Brain microvascular endothelial cell (primary cell): ENCODE data around the gene TCL1B.

ENCODE experiments used
- DNase-seq: peaks from one replicate; pipeline ENCODE4 v3.0.0-alpha.2; 2020
- H3K27ac ChIP-seq: fragments of 250-450 bp; sonication (Bioruptor Pico); 2 replicates; pipeline ENCODE4 v1.5.1; 2020; ENCODE audit warnings: mild to moderate bottlenecking, moderate library complexity
- H3K27me3 ChIP-seq: fragments of 250-450 bp; sonication (Bioruptor Pico); replicated peaks from 2 replicates; pipeline ENCODE4 v1.5.1; 2020; ENCODE audit warnings: mild to moderate bottlenecking
- H3K36me3 ChIP-seq: fragments of 250-450 bp; sonication (Bioruptor Pico); replicated peaks from 2 replicates; pipeline ENCODE4 v1.5.1; 2020; ENCODE audit warnings: mild to moderate bottlenecking
- H3K4me3 ChIP-seq: 2 replicates; pipeline ENCODE4 v1.5.1; 2011; ENCODE audit warnings: low read depth, mild to moderate bottlenecking, control low read depth, low read length, moderate library complexity
- CTCF ChIP-seq: IDR thresholded peaks from 2 replicates; pipeline ENCODE4 v1.5.1; 2011; ENCODE audit warnings: low read depth, mild to moderate bottlenecking, moderate library complexity, low read length, control low read depth, inconsistent platforms; ENCODE audit errors: missing control alignments
- in situ Hi-C: cut with HindIII; loops from 2 replicates; pipeline ENCODE4 v1.10.0; 2017; ENCODE audit warnings: low sequenced_read_pairs, low pct_ligation_motif_present

The TCL1B gene

GRCh38 chr14:95692109-95692508, 5.9 kb downstream of the TCL1B start:
- in situ Hi-C loops: no loop called here
- Histone ChIP-seq H3K4me3 (no peak overlapping the region), H3K36me3 (no peaks in the 10 kb centered on the region), H3K27me3 (no peaks in the 10 kb centered on the region), H3K27ac (no peak overlapping the region)
- DNase-seq: no peak
- no peak for TF ChIP-seq CTCF

- in situ Hi-C loops: no loop called here
- no peak overlapping the region for H3K27ac ChIP-seq
- no peaks in the 10 kb centered on the region for H3K27me3 ChIP-seq
- DNase-seq: no peak
- no peak overlapping the region for H3K4me3 ChIP-seq
- TF ChIP-seq CTCF: no peak
- H3K36me3 ChIP-seq: no peaks in the 10 kb centered on the region
Measured at GRCh38 chr14:95695051-95695450, 8.8 kb downstream of the TCL1B start.

GRCh38 chr14:95695913-95696312, 9.7 kb downstream of the TCL1B start:
- no peak for DNase-seq
- Histone ChIP-seq H3K27ac (no peak overlapping the region), H3K4me3 (no peak overlapping the region), H3K27me3 (no peaks in the 10 kb centered on the region), H3K36me3 (no peaks in the 10 kb centered on the region)
- no peak for TF ChIP-seq CTCF
- in situ Hi-C loops: no loop called here

GRCh38 chr14:95696741-95697140, 10.5 kb downstream of the TCL1B start:
- in situ Hi-C loops: no loop called here
- no peak overlapping the region for H3K4me3 ChIP-seq
- TF ChIP-seq CTCF: no peak

GRCh38 chr14:95697764-95698163, 11.5 kb downstream of the TCL1B start:
- H3K27ac ChIP-seq: no peak overlapping the region
- no peak for TF ChIP-seq CTCF

More at GRCh38 chr14:95696741-95697140, 10.5 kb downstream of the TCL1B start:
- no peak for DNase-seq
- no peaks in the 10 kb centered on the region for H3K27me3 ChIP-seq
- no peak overlapping the region for H3K27ac ChIP-seq
- no peaks in the 10 kb centered on the region for H3K36me3 ChIP-seq

GRCh38 chr14:95698287-95698686, 12.1 kb downstream of the TCL1B start:
- Histone ChIP-seq H3K27ac (no peak overlapping the region), H3K27me3 (no peaks in the 10 kb centered on the region), H3K4me3 (no peak overlapping the region), H3K36me3 (no peaks in the 10 kb centered on the region)
- in situ Hi-C loops: no loop called here
- no peak for DNase-seq
- no peak for TF ChIP-seq CTCF

More at GRCh38 chr14:95697764-95698163, 11.5 kb downstream of the TCL1B start:
- Histone ChIP-seq H3K27me3 (no peaks in the 10 kb centered on the region), H3K4me3 (no peak overlapping the region), H3K36me3 (no peaks in the 10 kb centered on the region)
- in situ Hi-C loops: no loop called here
- no peak for DNase-seq
